ENCODE data around the gene ELMOD1. TPM values are rescaled to one million over a fixed set of nuclear protein-coding genes. Genes with fewer than 3 reads are reported as not detected.
A peak's percentile ranks its signal among the peaks of the same experiment; 100 is the strongest.

Gene ELMOD1
- total and polyA plus RNA-seq, 9 donors: 0.17 to 0.69 (median 0.24) TPM; not detected in 3

DNA sequence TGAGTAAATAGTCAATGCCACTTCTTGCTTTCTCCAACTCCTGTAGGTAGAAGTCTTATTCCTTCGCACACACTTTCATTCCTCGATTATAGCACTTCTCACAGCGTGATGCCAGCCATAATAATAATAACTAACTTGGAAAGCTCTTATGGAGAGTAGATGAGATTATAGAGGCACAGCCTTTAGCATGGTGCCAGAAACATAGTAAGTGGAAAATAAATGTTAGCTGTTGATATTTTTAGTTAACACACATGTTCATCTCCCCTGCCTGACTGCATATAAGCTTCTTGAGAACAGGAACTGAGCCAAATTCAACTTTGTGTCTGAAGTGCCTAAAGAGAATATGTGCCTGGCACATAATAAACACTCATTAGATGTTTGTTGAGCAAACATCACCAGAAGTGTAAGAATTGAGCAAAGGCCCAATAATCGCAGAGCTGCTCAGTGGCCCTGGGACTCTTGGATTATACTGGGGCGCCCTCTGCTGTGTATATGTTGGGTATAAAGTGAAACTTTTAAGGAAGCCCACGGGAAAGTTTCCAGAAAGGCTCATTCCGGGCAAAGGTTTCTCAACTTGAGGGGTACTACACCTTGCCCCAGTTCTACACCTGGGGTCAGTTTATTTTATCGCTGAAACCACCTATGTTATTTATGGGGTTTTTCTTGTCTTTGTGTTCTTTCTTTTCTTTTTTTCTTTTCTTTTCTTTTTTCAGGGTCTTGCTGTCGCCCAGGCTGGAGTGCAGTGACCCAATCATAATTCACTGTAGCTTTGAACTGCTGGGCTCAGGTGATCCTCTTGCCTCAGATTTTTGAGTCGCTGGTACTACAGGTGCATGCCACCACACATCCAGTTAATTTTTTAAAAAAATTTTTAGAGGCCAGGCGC is 98.6 kb downstream of the ELMOD1 start:
- DNase-seq: peak; percentile 23 to 57 (median 32)
- Histone ChIP-seq H3K9me3 (no peaks in the 10 kb centered on the region), H3K27ac (no peak overlapping the region), H3K4me1 (ENCODE audit: insufficient read depth) (no peaks in the 10 kb centered on the region), H3K27me3 (no peaks in the 10 kb centered on the region), H3K4me3 (no peak overlapping the region), H3K36me3 (no peaks in the 10 kb centered on the region)
- TF ChIP-seq, protein P1, sequence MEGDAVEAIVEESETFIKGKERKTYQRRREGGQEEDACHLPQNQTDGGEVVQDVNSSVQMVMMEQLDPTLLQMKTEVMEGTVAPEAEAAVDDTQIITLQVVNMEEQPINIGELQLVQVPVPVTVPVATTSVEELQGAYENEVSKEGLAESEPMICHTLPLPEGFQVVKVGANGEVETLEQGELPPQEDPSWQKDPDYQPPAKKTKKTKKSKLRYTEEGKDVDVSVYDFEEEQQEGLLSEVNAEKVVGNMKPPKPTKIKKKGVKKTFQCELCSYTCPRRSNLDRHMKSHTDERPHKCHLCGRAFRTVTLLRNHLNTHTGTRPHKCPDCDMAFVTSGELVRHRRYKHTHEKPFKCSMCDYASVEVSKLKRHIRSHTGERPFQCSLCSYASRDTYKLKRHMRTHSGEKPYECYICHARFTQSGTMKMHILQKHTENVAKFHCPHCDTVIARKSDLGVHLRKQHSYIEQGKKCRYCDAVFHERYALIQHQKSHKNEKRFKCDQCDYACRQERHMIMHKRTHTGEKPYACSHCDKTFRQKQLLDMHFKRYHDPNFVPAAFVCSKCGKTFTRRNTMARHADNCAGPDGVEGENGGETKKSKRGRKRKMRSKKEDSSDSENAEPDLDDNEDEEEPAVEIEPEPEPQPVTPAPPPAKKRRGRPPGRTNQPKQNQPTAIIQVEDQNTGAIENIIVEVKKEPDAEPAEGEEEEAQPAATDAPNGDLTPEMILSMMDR (IDR thresholded peaks at IDR 0.05): peak in 1 of 3 donors; percentile 8
- TF ChIP-seq POLR2A (IDR thresholded peaks at IDR 0.05): no peak
- intact Hi-C loops (cut with DNase I): loop anchor here in 1 of 4 donors (10.0 kb wide), 1 partner anchor 105 kb away; no protein-coding TSS in a partner anchor
- WGBS, 3 donors: 39 to 46% (median 43%) methylated on average over 11 of the region's 11 CpGs

DNA sequence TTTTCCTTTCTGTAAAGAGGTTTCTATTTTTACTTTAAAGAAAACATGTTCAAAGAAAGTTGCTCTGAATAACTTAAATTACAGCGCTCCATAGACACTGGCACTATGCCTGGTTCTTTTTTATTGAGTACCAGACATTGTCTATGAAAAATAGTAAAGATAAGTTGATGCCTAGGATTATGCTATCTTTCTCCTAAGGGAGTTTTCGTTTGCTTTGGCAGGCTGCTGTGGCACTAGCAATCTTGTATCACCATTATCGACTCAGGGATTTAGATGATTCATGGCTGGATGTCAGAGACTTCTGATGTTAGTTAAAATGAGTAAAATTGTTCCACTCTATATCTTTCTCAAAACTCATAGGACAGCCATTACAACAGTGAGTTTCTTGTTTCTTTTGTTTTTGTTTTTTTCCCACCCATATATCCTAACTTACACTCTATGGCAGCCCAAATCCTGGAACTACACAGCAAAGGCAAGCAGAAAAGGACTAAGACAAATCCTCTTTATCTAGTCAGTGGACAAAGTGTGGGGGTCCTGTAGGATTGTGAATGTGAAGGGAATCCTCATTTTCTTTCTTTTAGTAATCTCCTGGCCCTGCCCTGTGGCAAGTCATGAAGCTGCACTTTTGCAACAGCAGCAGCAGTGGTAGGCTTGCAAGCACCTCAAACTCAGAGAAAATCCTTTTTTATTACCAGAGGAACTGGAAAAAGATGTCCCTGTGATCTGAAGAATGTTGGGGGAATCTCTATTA is 100.2 kb downstream of the ELMOD1 start:
- intact Hi-C loops (cut with DNase I): no loop called here
- DNase-seq: no peak

DNA sequence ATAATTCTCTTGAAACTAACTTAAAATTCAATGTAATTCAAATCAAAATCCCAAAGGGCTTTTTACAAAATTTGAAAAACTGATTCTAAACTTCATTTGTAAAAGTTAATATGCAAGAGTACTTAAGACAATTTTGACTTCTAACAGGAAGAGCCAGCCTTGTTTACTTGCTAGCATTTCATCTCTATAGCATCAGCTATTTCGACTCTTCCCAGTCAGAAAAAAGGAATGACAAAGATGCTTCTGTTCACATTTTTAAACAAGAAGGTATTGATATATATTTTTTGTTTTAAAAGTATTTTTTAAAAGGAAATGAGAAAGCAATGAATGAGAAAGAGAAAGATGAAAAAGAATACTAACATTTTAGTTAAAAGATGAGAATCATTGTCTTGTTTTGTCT is 104.5 kb downstream of the ELMOD1 start:
- Histone ChIP-seq H3K4me3 (no peak overlapping the region), H3K27me3 (no peaks in the 10 kb centered on the region), H3K36me3 (no peaks in the 10 kb centered on the region), H3K9me3 (no peaks in the 10 kb centered on the region), H3K27ac (no peak overlapping the region), H3K4me1 (ENCODE audit: insufficient read depth) (no peaks in the 10 kb centered on the region)
- 59 to 67% (median 64%) methylated on average over 1 of the region's 1 CpG for WGBS, 3 donors
- TF ChIP-seq, protein P1 (IDR thresholded peaks at IDR 0.05): no peak
- TF ChIP-seq POLR2A (IDR thresholded peaks at IDR 0.05) (no peak), EP300 (IDR thresholded peaks at IDR 0.05) (no peak)
- intact Hi-C loops (cut with DNase I): no loop called here
- DNase-seq: no peak

More for the DNA sequence above, 100.2 kb downstream of the ELMOD1 start:
- Histone ChIP-seq H3K27me3 (no peaks in the 10 kb centered on the region), H3K36me3 (no peaks in the 10 kb centered on the region), H3K4me3 (no peak overlapping the region), H3K9me3 (no peaks in the 10 kb centered on the region), H3K4me1 (ENCODE audit: insufficient read depth) (no peaks in the 10 kb centered on the region), H3K27ac (no peak overlapping the region)
- TF ChIP-seq EP300 (IDR thresholded peaks at IDR 0.05): no peak
- TF ChIP-seq, protein P1 (IDR thresholded peaks at IDR 0.05): no peak
- no peak for TF ChIP-seq POLR2A (IDR thresholded peaks at IDR 0.05)
- 7 to 8% (median 7%) methylated on average over 3 of the region's 3 CpGs for WGBS, 3 donors

DNA sequence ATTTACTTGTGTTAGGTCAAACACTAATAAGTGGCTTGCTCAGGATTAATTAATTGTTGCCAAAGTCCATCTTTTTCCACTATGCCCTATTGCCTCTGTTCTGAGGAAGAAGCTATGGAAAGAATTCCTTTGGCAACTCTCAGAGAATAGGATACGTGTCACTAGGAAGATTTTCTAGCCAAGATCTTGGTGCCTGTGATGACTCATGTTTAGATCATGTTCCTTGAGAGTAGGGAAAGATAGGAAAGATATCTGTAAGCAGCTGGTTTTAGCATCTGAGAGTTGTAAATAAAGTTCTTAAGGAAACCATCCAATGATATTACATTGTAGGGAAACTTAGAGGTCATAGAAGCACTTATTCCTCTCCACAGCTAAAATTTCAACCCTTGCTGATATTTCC is 105.2 kb downstream of the ELMOD1 start:
- no peak for DNase-seq
- TF ChIP-seq POLR2A (IDR thresholded peaks at IDR 0.05) (no peak), EP300 (IDR thresholded peaks at IDR 0.05) (no peak)
- TF ChIP-seq, protein P1 (IDR thresholded peaks at IDR 0.05): no peak
- no peaks in the 10 kb centered on the region for H3K27me3 ChIP-seq
- no peak overlapping the region for H3K4me3 ChIP-seq
- 0 to 5% (median 3%) methylated on average over 1 of the region's 1 CpG for WGBS, 3 donors
- H3K36me3 ChIP-seq: no peaks in the 10 kb centered on the region
- H3K4me1 ChIP-seq (ENCODE audit: insufficient read depth): no peaks in the 10 kb centered on the region
- intact Hi-C loops (cut with DNase I): no loop called here
- no peaks in the 10 kb centered on the region for H3K9me3 ChIP-seq
- no peak overlapping the region for H3K27ac ChIP-seq

Measured in ovary (tissue), 9 donors.